HG02588 (cell line): ENCODE measurements around the gene SPATA12.

Source experiments
- ATAC-seq: cut with Tn5 transposase; IDR thresholded peaks from one replicate; pipeline ENCODE4 v1.9.1; 2021; ENCODE audit warnings: mild to moderate bottlenecking, moderate library complexity; ENCODE audit not compliant: unreplicated experiment

Gene SPATA12

GRCh38 chr3:57110214-57110613, 49.8 kb downstream of the SPATA12 start:
- ATAC-seq = no peak

DNA sequence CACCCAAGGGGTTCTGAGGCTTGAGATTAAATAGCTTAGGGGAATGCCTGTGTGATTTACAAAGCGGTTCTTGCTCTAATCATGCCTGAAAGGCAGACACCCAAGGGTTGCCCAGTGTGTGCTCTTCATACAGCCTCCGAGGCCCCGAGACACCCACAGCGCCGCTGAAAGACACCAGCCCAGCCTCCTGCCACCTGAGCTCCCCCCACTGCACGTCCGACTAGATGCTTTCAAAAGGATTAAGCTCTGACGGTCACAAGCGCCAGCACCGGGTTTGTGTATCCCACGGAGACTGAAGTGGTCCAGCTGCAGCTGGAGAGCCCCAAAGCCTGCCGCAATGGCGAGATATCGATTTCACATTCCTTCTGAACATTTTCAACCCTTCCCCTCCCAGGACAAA, 50.3 kb downstream of the SPATA12 start:
- ATAC-seq = no peak

DNA sequence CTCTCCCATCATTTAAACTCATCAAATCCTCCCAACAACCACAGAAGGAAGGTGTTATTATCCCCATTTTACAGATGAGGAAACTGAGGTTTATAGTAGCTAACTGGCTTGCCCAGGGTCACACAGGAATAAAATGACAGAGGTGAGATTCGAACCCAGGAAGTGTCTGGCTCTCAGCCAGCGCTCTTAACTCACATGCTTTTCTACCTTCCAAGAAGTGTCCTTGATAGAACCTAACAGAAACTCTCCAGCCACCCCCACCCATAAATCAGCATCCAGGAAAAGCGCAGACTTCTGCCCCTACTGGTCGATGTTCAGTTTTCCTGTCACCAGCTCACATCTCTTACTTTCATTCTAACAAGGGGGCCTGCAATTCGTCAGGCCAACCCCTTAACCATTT, 51.7 kb downstream of the SPATA12 start:
- no peak for ATAC-seq

DNA sequence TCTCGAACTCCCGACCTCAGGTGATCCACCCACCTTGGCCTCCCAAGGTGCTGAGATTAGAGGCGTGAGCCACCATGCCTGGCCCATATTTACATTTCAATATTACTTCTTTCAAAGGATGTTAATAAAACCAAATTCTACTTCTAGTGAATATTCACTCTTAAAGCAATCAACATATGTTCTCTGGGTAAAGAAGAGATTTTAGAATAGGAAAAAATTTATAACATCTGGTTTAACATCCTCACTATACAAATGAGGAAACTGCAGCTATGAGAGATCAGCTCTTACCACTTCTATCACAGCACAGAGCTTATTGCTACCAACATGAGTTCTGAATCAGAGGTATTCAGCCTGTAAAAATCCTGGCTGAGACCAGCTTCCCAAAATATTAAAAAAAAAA, 56.0 kb downstream of the SPATA12 start:
- ATAC-seq = no peak

GRCh38 chr3:57118254-57118653, 57.8 kb downstream of the SPATA12 start:
- no peak for ATAC-seq

GRCh38 chr3:57120040-57120439, 59.6 kb downstream of the SPATA12 start:
- ATAC-seq = no peak

GRCh38 chr3:57120451-57121174, 60.1 kb downstream of the SPATA12 start:
- ATAC-seq = no peak
